Right ventricle myocardium inferior (tissue), 1 donor: Measurements from ENCODE around the gene DEFB110. TPM values are rescaled to one million over a fixed set of nuclear protein-coding genes. Genes with fewer than 3 reads are reported as not detected.

Experiments
- total RNA-seq: library from RNA; stranded (reverse); fragmentation: NEBNext Ultra II Directional; extraction: Animal tissue kit (Norgen Biotek cat#: 25700); gene quantifications from one replicate; pipeline ENCODE4 v1.2.1, GENCODE V29; 2021
- donor health status: DM: no; HTN: yes; CAD: no; lungs with severe emphysema.

The DEFB110 gene
- total RNA-seq, 1 donor from 2014 or later, result not detected

Other genes starting within 250 kb of the DEFB110 start
- not detected for gene PGK2, start 234.7 kb downstream of the DEFB110 start, total RNA-seq
- not detected for gene CRISP1, start 155.5 kb downstream of the DEFB110 start, total RNA-seq
- not detected for gene DEFB114, start 57.8 kb downstream of the DEFB110 start, total RNA-seq
- not detected for gene DEFB113, start 52.4 kb downstream of the DEFB110 start, total RNA-seq
- gene DEFB112, start 27.9 kb upstream of the DEFB110 start, total RNA-seq, result not detected